OCI-LY1 (cell line): ENCODE measurements around the gene FEZ2.

Experiments used
- EZH2 ChIP-seq: fragments of 200-600 bp; sonication (generic), shearing (Covaris generic); IDR thresholded peaks from 2 replicates; pipeline ENCODE4 v1.8.0; 2017; ENCODE audit warnings: borderline replicate concordance, mixed run types, mild to moderate bottlenecking, antibody characterized with exemption, low read length, moderate library complexity, mixed read lengths
- TF ChIP-seq, protein P1 (sequence below): fragments of 200-600 bp; sonication (generic), shearing (Covaris generic); IDR thresholded peaks from 2 replicates; pipeline ENCODE4 v1.5.1; 2017; ENCODE audit warnings: mild to moderate bottlenecking, antibody characterized with exemption, low read length, moderate library complexity, mixed read lengths

DNA sequence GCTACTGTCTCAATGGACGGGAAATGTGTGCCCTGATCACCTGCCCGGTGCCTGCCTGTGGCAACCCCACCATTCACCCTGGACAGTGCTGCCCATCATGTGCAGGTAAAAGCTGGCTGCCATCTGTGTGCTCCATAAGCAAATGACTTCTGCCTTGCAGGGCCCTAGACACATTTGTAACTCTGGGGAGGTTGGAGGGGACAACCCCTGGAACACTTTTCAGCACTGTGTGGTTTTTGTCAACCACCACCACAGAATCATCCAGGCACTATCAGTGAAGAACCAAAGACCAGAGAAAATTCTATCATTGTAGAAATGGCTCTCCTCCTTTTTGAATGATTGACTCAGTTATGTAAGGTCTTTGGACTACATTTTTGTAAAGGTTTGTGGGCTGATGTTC, 84.3 kb downstream of the FEZ2 start:
- TF ChIP-seq, protein P1, sequence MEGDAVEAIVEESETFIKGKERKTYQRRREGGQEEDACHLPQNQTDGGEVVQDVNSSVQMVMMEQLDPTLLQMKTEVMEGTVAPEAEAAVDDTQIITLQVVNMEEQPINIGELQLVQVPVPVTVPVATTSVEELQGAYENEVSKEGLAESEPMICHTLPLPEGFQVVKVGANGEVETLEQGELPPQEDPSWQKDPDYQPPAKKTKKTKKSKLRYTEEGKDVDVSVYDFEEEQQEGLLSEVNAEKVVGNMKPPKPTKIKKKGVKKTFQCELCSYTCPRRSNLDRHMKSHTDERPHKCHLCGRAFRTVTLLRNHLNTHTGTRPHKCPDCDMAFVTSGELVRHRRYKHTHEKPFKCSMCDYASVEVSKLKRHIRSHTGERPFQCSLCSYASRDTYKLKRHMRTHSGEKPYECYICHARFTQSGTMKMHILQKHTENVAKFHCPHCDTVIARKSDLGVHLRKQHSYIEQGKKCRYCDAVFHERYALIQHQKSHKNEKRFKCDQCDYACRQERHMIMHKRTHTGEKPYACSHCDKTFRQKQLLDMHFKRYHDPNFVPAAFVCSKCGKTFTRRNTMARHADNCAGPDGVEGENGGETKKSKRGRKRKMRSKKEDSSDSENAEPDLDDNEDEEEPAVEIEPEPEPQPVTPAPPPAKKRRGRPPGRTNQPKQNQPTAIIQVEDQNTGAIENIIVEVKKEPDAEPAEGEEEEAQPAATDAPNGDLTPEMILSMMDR: no peak
- no peak for TF ChIP-seq EZH2
